Measurements from ENCODE around the gene ELAVL3. TPM values are rescaled to one million over a fixed set of nuclear protein-coding genes. Genes with fewer than 3 reads are reported as not detected.
A peak's percentile ranks its signal among the peaks of the same experiment; 100 is the strongest.

Gene ELAVL3
- total and polyA plus RNA-seq, 2 of the 8 experiments (the other 6 are each of a cell fraction or from before 2014, with no cell fraction given), result 0.80 to 1.0 TPM

DNA sequence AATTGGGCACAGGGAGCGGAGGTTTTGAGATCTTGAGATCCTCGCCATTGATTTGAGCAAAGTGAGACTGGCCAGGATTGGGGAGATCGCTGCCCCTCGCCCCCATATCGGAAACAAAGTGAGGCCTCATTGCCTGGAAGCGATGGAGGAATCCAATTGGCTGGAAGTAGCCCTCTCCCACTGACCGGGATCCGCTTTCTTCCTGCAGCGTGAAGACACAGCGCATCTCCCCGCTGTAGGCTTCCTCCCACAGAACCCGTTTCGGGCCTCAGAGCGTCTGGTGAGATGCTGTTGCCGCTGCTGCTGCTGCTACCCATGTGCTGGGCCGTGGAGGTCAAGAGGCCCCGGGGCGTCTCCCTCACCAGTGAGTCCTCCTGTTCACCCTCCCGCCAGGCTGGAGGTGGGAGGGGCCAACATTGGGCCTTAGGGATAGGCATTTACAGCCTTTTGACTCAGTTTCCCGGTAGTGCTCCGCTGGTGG lies 45.0 kb downstream of the ELAVL3 start:
- H3K23ac ChIP-seq (ENCODE audit: insufficient read length), result no peak overlapping the region
- H2BK5ac ChIP-seq (ENCODE audit: low read depth, low read length), result peak overlapping the region; percentile 97
- H4K91ac ChIP-seq (replicated peaks; ENCODE audit: insufficient read length, low read length), result peak overlapping the region; percentile 85
- H3K56ac ChIP-seq (replicated peaks; ENCODE audit: insufficient read length, low read depth, low read length), result peak overlapping the region; percentile 87
- H2AK5ac ChIP-seq (ENCODE audit: low read depth, low read length), result peak overlapping the region; percentile 3; the same call in 1 of the 2 replicates
- H3K9me3 ChIP-seq (ENCODE audit: insufficient read depth in 2 of 2, low read depth in 1 of 2, low read length in 1 of 2), result no peaks in the 10 kb centered on the region
- peak overlapping the region; percentile 76 to 91 for H3K4me2 ChIP-seq (ENCODE audit: insufficient read depth in 1 of 2, low read depth in 2 of 2, low read length in 2 of 2)
- FAIRE-seq (no peak), DNase-seq (ENCODE audit: low read depth in 1 of 2, low spot score in 2 of 2) (no peak)
- H2BK15ac ChIP-seq (ENCODE audit: low read length), result no peak overlapping the region
- peak overlapping the region; percentile 81 for H4K5ac ChIP-seq (ENCODE audit: insufficient read length, low read depth, low read length)
- ChIA-PET POLR2A (ENCODE audit: partially characterized antibody) (interaction anchor here (1.0 to 2.8 kb wide), 13 partner anchors 8 to 73 kb away, joined by 3 to 15 read pairs (median 6); partner anchors contain the start of genes RGL3 and SWSAP1), CTCF (ENCODE audit: partially characterized antibody) (interaction anchor here (0.6 to 13.0 kb wide), 15 partner anchors 8 to 1639 kb away, joined by 3 to 192 read pairs (median 4); partner anchors contain the start of genes EPOR and SWSAP1)
- peaks cover 0 to 13% (median 7%) of the 10 kb centered on the region in 4 experiments; a peak in 5 of 7 replicates for H3K4me1 ChIP-seq (replicated peaks in 1 of 4; ENCODE audit: control insufficient read depth in 3 of 4, insufficient read depth in 4 of 4, low read length in 3 of 4)
- no peak overlapping the region for H2AFZ ChIP-seq (ENCODE audit: low read length)
- peaks cover 7% of the 10 kb centered on the region for H3K23me2 ChIP-seq (ENCODE audit: low read depth, low read length)
- H3K18ac ChIP-seq (ENCODE audit: extremely low read depth, low read length), result peak overlapping the region; percentile 60; the same call in 1 of the 2 replicates
- H3K4me3 ChIP-seq (ENCODE audit: extremely low read depth in 1 of 4, insufficient read depth in 2 of 4, low read depth in 3 of 4, low read length in 4 of 4), result peak overlapping the region; percentile 86 to 99 (median 93)
- H3K4ac ChIP-seq (replicated peaks; ENCODE audit: insufficient read length, low read depth, low read length), result peak overlapping the region; percentile 92
- TF ChIP-seq, protein P1, sequence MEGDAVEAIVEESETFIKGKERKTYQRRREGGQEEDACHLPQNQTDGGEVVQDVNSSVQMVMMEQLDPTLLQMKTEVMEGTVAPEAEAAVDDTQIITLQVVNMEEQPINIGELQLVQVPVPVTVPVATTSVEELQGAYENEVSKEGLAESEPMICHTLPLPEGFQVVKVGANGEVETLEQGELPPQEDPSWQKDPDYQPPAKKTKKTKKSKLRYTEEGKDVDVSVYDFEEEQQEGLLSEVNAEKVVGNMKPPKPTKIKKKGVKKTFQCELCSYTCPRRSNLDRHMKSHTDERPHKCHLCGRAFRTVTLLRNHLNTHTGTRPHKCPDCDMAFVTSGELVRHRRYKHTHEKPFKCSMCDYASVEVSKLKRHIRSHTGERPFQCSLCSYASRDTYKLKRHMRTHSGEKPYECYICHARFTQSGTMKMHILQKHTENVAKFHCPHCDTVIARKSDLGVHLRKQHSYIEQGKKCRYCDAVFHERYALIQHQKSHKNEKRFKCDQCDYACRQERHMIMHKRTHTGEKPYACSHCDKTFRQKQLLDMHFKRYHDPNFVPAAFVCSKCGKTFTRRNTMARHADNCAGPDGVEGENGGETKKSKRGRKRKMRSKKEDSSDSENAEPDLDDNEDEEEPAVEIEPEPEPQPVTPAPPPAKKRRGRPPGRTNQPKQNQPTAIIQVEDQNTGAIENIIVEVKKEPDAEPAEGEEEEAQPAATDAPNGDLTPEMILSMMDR (IDR thresholded peaks at IDR 0.05; ENCODE audit: control extremely low read depth in 1 of 3, insufficient read depth in 1 of 3, low read depth in 1 of 3, low read length in 3 of 3), result no peak
- TF ChIP-seq CHD1 (IDR thresholded peaks at IDR 0.05; ENCODE audit: low read depth, low read length), result no peak
- TF ChIP-seq SP4 (IDR thresholded peaks at IDR 0.05; ENCODE audit: low read length), result no peak
- TF ChIP-seq POLR2A (IDR thresholded peaks at IDR 0.05; ENCODE audit: control extremely low read depth in 1 of 2, low read depth in 2 of 2, low read length in 2 of 2), result peak in 1 of 2 experiments; percentile 15; a peak in 1 of 3 replicates
- TF ChIP-seq KDM4A (IDR thresholded peaks at IDR 0.05; ENCODE audit: low read depth, low read length, severe bottlenecking), result peak; percentile 30
- H4K20me1 ChIP-seq (replicated peaks in 1 of 2; ENCODE audit: control insufficient read depth in 1 of 2, insufficient read depth in 2 of 2, low read length in 2 of 2), result peaks cover 0 to 5% of the 10 kb centered on the region in 2 experiments
- peak overlapping the region; percentile 50; the same call in 1 of the 2 replicates for H2BK12ac ChIP-seq (ENCODE audit: low read depth, low read length)
- H3K79me1 ChIP-seq (ENCODE audit: low read depth, low read length), result no peaks in the 10 kb centered on the region; the same call in none of the 2 replicates
- peak overlapping the region; percentile 76 to 97 (median 96) for H3K9ac ChIP-seq (replicated peaks in 1 of 4; ENCODE audit: extremely low read depth in 1 of 4, low read depth in 3 of 4, low read length in 3 of 4)
- no peak overlapping the region for H3K14ac ChIP-seq (ENCODE audit: insufficient read length)
- peak overlapping the region; percentile 91 for H3K27ac ChIP-seq (ENCODE audit: low read depth, low read length)
- peak overlapping the region; percentile 69 for H2BK120ac ChIP-seq (replicated peaks; ENCODE audit: low read depth, low read length)
- no peaks in the 10 kb centered on the region for H3K27me3 ChIP-seq (replicated peaks in 1 of 4; ENCODE audit: control insufficient read depth in 3 of 4, extremely low read depth in 1 of 4, insufficient read depth in 3 of 4, low read length in 3 of 4)
- peaks cover 11 to 24% (median 17%) of the 10 kb centered on the region in 4 experiments; a peak in 7 of 8 replicates for H3K36me3 ChIP-seq (ENCODE audit: control insufficient read depth in 2 of 4, insufficient read depth in 4 of 4, low read length in 3 of 4)
- peaks cover 0 to 16% of the 10 kb centered on the region in 2 experiments; a peak in 2 of 4 replicates for H3K79me2 ChIP-seq (ENCODE audit: control insufficient read depth in 1 of 2, insufficient read depth in 2 of 2, low read length in 2 of 2)
- H2BK20ac ChIP-seq (ENCODE audit: low read length), result no peak overlapping the region
- peak overlapping the region; percentile 95 for H4K8ac ChIP-seq (ENCODE audit: extremely low read depth, insufficient read depth, low read length)
- 12% methylated on average over 21 of the region's 21 CpGs; no CpG with 5 or more reads in 1 of the 2 experiments for WGBS, 2 experiments (ENCODE audit: extremely low coverage in 1 of 2, insufficient coverage in 1 of 2, insufficient read length in 1 of 2, insufficient replicate concordance in 2 of 2, low coverage in 1 of 2, low lambda C conversion rate in 2 of 2, missing lambda C conversion rate in 1 of 2)
